Measurements from ENCODE around the gene DNAH1.
A peak's percentile ranks its signal among the peaks of the same experiment; 100 is the strongest.

Gene DNAH1

DNA sequence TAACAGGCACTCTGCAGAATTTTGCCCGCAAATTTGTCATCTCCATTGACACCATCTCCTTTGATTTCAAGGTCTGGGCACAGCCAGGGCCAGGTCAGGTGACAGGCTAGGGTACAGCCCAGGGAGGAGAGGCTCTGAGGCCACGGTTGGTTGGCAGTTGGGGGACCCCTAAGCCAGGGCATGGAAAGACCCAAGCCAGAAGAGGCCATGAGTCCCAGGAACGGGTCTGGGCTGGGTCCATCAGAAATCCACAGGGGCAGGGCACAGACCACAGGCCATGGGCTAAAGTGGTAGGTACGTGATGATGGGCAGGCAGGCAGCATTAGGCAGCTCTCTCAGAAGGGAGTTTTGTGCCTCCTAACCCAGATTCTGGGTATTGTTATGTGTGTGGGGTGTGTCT, 83.0 kb downstream of the DNAH1 start:
- Mint-ChIP-seq H3K27me3 (no peaks in the 10 kb centered on the region), H3K36me3 (ENCODE audit: low read depth) (peaks cover 10% of the 10 kb centered on the region), H3K4me1 (no peaks in the 10 kb centered on the region), H3K9me3 (no peaks in the 10 kb centered on the region), H3K4me3 (no peak overlapping the region), H3K27ac (no peak overlapping the region)
- DNase-seq (no peak), ATAC-seq (no peak)

GRCh38 chr3:52399593-52399992, 83.5 kb downstream of the DNAH1 start:
- no peaks in the 10 kb centered on the region for H3K4me1 Mint-ChIP-seq
- H3K27me3 Mint-ChIP-seq: no peaks in the 10 kb centered on the region
- ATAC-seq (no peak), DNase-seq (no peak)
- no peaks in the 10 kb centered on the region for H3K9me3 Mint-ChIP-seq
- H3K36me3 Mint-ChIP-seq (ENCODE audit: low read depth): peaks cover 14% of the 10 kb centered on the region
- no peak overlapping the region for H3K27ac Mint-ChIP-seq
- H3K4me3 Mint-ChIP-seq: no peak overlapping the region

- DNase-seq (no peak), ATAC-seq (no peak)
- no peak overlapping the region for H3K4me3 Mint-ChIP-seq
- H3K9me3 Mint-ChIP-seq: no peaks in the 10 kb centered on the region
- H3K27me3 Mint-ChIP-seq: no peaks in the 10 kb centered on the region
- H3K27ac Mint-ChIP-seq: no peak overlapping the region
- H3K4me1 Mint-ChIP-seq: no peaks in the 10 kb centered on the region
- peaks cover 19% of the 10 kb centered on the region for H3K36me3 Mint-ChIP-seq (ENCODE audit: low read depth)
Observed at GRCh38 chr3:52400275-52400793, 84.2 kb downstream of the DNAH1 start.

DNA sequence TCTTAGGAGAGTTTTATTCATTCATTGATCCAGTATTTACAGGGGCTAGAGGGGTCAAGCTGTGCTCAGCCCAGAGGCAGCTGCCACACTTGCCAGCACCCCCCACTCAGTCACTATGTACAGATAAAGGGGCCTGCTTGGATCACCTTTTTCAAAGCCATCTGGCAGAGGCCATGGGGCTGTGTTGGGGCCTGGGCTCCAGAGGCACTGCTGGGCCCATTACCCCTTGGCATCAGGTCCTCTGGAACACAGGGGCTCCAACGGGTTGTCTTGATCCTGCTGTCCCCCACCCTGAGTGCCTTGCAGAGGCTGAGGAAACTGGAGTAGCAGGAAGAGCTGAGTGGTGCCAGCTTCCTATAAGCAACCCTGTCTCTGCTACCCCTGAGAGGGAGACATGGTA, 84.9 kb downstream of the DNAH1 start:
- Mint-ChIP-seq H3K27me3 (no peaks in the 10 kb centered on the region), H3K4me3 (no peak overlapping the region), H3K27ac (no peak overlapping the region), H3K36me3 (ENCODE audit: low read depth) (peaks cover 20% of the 10 kb centered on the region), H3K9me3 (no peaks in the 10 kb centered on the region), H3K4me1 (no peaks in the 10 kb centered on the region)
- no peak for ATAC-seq
- no peak for DNase-seq

GRCh38 chr3:52401551-52401950, 85.4 kb downstream of the DNAH1 start:
- ATAC-seq (no peak), DNase-seq (no peak)
- H3K27ac Mint-ChIP-seq: no peak overlapping the region
- no peak overlapping the region for H3K4me3 Mint-ChIP-seq
- no peaks in the 10 kb centered on the region for H3K9me3 Mint-ChIP-seq
- no peaks in the 10 kb centered on the region for H3K27me3 Mint-ChIP-seq
- no peaks in the 10 kb centered on the region for H3K4me1 Mint-ChIP-seq
- peaks cover 21% of the 10 kb centered on the region for H3K36me3 Mint-ChIP-seq (ENCODE audit: low read depth)

- Mint-ChIP-seq H3K4me1 (no peaks in the 10 kb centered on the region), H3K4me3 (no peak overlapping the region), H3K9me3 (no peaks in the 10 kb centered on the region), H3K27ac (no peak overlapping the region), H3K27me3 (no peaks in the 10 kb centered on the region), H3K36me3 (ENCODE audit: low read depth) (peaks cover 24% of the 10 kb centered on the region)
- ATAC-seq: no peak
- no peak for DNase-seq
Observed at GRCh38 chr3:52402101-52402521, 86.0 kb downstream of the DNAH1 start.

DNA sequence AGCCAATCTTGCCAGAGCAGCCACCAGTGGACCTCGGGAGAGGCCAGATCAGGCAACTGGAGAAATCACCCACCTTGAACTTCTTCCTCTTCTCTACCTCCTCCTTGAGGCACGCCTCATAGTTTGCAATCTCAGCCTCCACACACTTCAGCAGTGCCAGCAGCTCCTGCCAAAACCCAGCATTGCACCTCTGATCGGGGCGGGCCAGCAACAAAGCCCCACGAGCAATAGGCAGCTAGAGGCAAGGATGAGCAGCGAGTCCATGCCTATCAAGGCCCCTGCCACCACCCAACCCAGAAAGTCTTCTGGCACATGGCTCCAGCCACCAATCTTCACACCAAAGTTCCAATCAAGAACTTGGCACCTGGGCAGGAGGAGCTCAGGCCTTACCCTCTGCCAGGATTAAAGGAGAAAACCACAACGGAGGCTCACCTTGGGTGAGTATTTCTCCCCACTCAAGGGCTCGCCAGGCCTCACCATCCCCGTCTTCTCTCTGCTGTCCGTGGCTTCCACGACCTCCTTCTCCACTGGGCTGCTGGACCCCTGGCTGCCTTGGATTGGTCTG, 86.7 kb downstream of the DNAH1 start:
- H3K4me3 Mint-ChIP-seq: no peak overlapping the region
- DNase-seq: no peak
- no peak for ATAC-seq
- no peaks in the 10 kb centered on the region for H3K4me1 Mint-ChIP-seq
- peaks cover 27% of the 10 kb centered on the region for H3K36me3 Mint-ChIP-seq (ENCODE audit: low read depth)
- H3K27ac Mint-ChIP-seq: no peak overlapping the region
- H3K27me3 Mint-ChIP-seq: no peaks in the 10 kb centered on the region
- no peaks in the 10 kb centered on the region for H3K9me3 Mint-ChIP-seq

DNA sequence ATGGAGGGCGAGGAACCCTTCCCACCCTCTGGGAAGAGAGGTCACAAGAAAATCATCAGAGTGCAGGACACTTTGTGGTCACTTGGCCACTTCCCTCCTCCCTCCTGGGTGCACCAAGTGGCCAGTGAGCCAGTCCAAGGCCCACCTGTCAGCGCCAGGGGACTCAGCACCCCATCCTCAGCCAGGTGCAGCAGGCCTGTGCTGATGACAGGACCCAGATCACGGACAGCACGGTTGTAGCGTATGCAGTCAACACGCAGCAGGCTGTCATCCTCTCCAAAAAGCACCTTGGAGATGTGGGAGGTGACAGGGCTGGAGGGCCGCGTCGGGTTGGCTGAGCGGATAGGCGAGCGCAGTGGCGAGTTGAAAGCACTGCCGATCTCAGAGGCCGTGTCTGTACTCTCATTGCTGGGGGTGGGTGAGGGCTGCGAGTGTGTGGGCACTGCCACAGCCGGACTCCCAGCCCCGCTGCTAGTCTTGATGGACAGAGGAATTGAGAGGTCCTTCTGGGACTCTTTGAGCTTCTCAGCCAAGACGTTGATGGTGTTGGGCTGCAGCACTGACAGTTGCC, 87.2 kb downstream of the DNAH1 start:
- ATAC-seq (no peak), DNase-seq (no peak)
- no peak overlapping the region for H3K27ac Mint-ChIP-seq
- H3K27me3 Mint-ChIP-seq: no peaks in the 10 kb centered on the region
- peaks cover 27% of the 10 kb centered on the region for H3K36me3 Mint-ChIP-seq (ENCODE audit: low read depth)
- H3K9me3 Mint-ChIP-seq: no peaks in the 10 kb centered on the region
- H3K4me3 Mint-ChIP-seq: no peak overlapping the region
- H3K4me1 Mint-ChIP-seq: peaks cover 4% of the 10 kb centered on the region

- Mint-ChIP-seq H3K4me3 (no peak overlapping the region), H3K27ac (no peak overlapping the region), H3K9me3 (no peaks in the 10 kb centered on the region), H3K36me3 (ENCODE audit: low read depth) (peaks cover 27% of the 10 kb centered on the region), H3K4me1 (peaks cover 10% of the 10 kb centered on the region), H3K27me3 (no peaks in the 10 kb centered on the region)
- DNase-seq (no peak), ATAC-seq (no peak)
Observed at GRCh38 chr3:52403955-52404354, 87.8 kb downstream of the DNAH1 start.

GRCh38 chr3:52404391-52404790, 88.3 kb downstream of the DNAH1 start:
- no peak overlapping the region for H3K27ac Mint-ChIP-seq
- H3K27me3 Mint-ChIP-seq: no peaks in the 10 kb centered on the region
- no peaks in the 10 kb centered on the region for H3K9me3 Mint-ChIP-seq
- peaks cover 27% of the 10 kb centered on the region for H3K36me3 Mint-ChIP-seq (ENCODE audit: low read depth)
- DNase-seq (no peak), ATAC-seq (no peak)
- no peak overlapping the region for H3K4me3 Mint-ChIP-seq
- peaks cover 13% of the 10 kb centered on the region for H3K4me1 Mint-ChIP-seq

DNA sequence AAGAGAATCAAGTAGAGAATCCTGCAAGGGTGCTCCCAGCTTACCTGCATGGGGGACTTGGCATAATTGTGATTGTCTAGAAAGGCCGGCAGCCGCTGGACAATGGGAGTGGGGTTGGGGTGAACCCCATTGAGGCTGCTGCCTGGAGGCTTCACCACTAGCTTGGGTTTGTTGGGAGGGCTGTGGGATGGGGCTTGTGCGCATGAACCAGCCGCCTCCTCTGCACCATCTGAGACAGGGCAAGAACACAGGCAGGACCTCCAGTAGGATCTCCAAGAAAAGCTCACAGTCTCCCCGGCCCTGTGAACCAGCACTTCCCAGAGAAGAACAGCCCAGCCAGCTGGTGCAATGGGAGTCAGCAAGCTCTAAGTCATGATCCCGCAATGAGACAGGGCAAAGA, 88.9 kb downstream of the DNAH1 start:
- DNase-seq (no peak), ATAC-seq (no peak)
- H3K9me3 Mint-ChIP-seq: no peaks in the 10 kb centered on the region
- no peak overlapping the region for H3K27ac Mint-ChIP-seq
- peaks cover 27% of the 10 kb centered on the region for H3K36me3 Mint-ChIP-seq (ENCODE audit: low read depth)
- no peak overlapping the region for H3K4me3 Mint-ChIP-seq
- H3K27me3 Mint-ChIP-seq: no peaks in the 10 kb centered on the region
- peaks cover 13% of the 10 kb centered on the region for H3K4me1 Mint-ChIP-seq

GRCh38 chr3:52405601-52406110, 89.5 kb downstream of the DNAH1 start:
- Mint-ChIP-seq H3K27ac (no peak overlapping the region), H3K36me3 (ENCODE audit: low read depth) (peaks cover 27% of the 10 kb centered on the region), H3K4me3 (no peak overlapping the region), H3K4me1 (peaks cover 13% of the 10 kb centered on the region), H3K9me3 (no peaks in the 10 kb centered on the region), H3K27me3 (no peaks in the 10 kb centered on the region)
- no peak for ATAC-seq
- DNase-seq: no peak

- Mint-ChIP-seq H3K27ac (no peak overlapping the region), H3K4me1 (peaks cover 17% of the 10 kb centered on the region), H3K36me3 (ENCODE audit: low read depth) (peaks cover 26% of the 10 kb centered on the region), H3K9me3 (no peaks in the 10 kb centered on the region), H3K27me3 (no peaks in the 10 kb centered on the region), H3K4me3 (no peak overlapping the region)
- no peak for DNase-seq
- no peak for ATAC-seq
Observed at GRCh38 chr3:52406231-52406661, 90.1 kb downstream of the DNAH1 start.

GRCh38 chr3:52406791-52407510, 90.8 kb downstream of the DNAH1 start:
- H3K27ac Mint-ChIP-seq: no peak overlapping the region

GRCh38 chr3:52407779-52408178, 91.7 kb downstream of the DNAH1 start:
- no peak for DNase-seq
- no peaks in the 10 kb centered on the region for H3K9me3 Mint-ChIP-seq
- no peak overlapping the region for H3K4me3 Mint-ChIP-seq
- ATAC-seq: no peak
- peaks cover 30% of the 10 kb centered on the region for H3K4me1 Mint-ChIP-seq
- H3K27ac Mint-ChIP-seq: peak overlapping the region; percentile 89
- peaks cover 22% of the 10 kb centered on the region for H3K36me3 Mint-ChIP-seq (ENCODE audit: low read depth)
- H3K27me3 Mint-ChIP-seq: no peaks in the 10 kb centered on the region

More at GRCh38 chr3:52406791-52407510, 90.8 kb downstream of the DNAH1 start:
- H3K4me1 Mint-ChIP-seq: peaks cover 24% of the 10 kb centered on the region
- DNase-seq (no peak), ATAC-seq (no peak)
- H3K36me3 Mint-ChIP-seq (ENCODE audit: low read depth): peaks cover 26% of the 10 kb centered on the region
- H3K9me3 Mint-ChIP-seq: no peaks in the 10 kb centered on the region
- no peaks in the 10 kb centered on the region for H3K27me3 Mint-ChIP-seq
- H3K4me3 Mint-ChIP-seq: no peak overlapping the region
